ENCODE measurements around the gene TRPM1. TPM values are rescaled to one million over a fixed set of nuclear protein-coding genes. Genes with fewer than 3 reads are reported as not detected.

TRPM1 gene
- total RNA-seq, 1 donor from 2014 or later: not detected

DNA sequence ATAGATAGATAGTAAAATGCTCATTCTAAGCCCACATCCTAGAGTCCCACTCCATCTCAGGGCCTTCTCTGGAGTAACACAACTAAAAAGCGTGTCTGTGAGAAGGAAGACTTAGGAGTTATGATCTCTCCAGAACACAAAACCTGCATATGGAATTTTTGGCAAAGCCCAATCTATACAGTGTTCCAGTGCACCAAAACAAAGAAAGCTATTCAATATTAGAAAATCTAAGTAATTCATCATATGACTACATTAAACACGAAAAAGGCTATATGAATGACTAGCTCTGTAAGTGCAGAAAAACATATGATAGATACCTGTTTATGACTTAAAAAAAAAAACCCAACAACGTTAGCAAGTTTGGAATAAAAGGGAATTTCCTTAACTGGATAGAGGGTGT, 137.8 kb downstream of the TRPM1 start:
- no peak overlapping the region for H3K27ac ChIP-seq
- H3K4me1 ChIP-seq: no peaks in the 10 kb centered on the region
- intact Hi-C loops (cut with DNase I): no loop called here
- peaks cover 9 to 34% of the 10 kb centered on the region in 2 donors for H3K36me3 ChIP-seq
- H3K9me3 ChIP-seq: no peaks in the 10 kb centered on the region
- H3K4me3 ChIP-seq: no peak overlapping the region
- no peaks in the 10 kb centered on the region for H3K27me3 ChIP-seq
- no peak for DNase-seq (ENCODE audit: low spot score in 2 of 2)
- TF ChIP-seq, protein P1, sequence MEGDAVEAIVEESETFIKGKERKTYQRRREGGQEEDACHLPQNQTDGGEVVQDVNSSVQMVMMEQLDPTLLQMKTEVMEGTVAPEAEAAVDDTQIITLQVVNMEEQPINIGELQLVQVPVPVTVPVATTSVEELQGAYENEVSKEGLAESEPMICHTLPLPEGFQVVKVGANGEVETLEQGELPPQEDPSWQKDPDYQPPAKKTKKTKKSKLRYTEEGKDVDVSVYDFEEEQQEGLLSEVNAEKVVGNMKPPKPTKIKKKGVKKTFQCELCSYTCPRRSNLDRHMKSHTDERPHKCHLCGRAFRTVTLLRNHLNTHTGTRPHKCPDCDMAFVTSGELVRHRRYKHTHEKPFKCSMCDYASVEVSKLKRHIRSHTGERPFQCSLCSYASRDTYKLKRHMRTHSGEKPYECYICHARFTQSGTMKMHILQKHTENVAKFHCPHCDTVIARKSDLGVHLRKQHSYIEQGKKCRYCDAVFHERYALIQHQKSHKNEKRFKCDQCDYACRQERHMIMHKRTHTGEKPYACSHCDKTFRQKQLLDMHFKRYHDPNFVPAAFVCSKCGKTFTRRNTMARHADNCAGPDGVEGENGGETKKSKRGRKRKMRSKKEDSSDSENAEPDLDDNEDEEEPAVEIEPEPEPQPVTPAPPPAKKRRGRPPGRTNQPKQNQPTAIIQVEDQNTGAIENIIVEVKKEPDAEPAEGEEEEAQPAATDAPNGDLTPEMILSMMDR (IDR thresholded peaks at IDR 0.05): no peak

DNA sequence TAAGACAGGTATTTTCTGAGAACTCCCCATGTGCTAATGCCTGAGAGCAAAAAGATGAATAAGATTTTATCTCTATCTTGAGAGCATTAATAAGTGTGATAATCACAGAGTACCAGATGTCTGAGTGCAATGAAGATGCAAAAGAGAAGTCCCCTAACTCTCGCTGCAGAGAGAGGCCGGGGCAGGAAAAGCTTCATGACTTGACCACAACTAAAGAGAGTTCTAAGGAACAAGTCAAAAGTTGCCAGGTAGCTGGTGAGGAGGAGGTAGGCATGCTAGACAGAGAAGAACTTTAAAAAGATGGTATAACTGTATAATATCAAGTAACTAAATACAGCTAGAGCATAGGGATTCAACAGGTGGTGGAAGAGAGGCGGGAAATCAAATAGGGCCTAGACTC, 138.9 kb downstream of the TRPM1 start:
- TF ChIP-seq, protein P1 (IDR thresholded peaks at IDR 0.05): no peak
- Histone ChIP-seq H3K4me1 (no peaks in the 10 kb centered on the region), H3K36me3 (peaks cover 17 to 44% of the 10 kb centered on the region in 2 donors), H3K27ac (no peak overlapping the region), H3K27me3 (no peaks in the 10 kb centered on the region), H3K9me3 (no peaks in the 10 kb centered on the region), H3K4me3 (no peak overlapping the region)
- intact Hi-C loops (cut with DNase I): no loop called here
- DNase-seq (ENCODE audit: low spot score in 2 of 2): no peak

DNA sequence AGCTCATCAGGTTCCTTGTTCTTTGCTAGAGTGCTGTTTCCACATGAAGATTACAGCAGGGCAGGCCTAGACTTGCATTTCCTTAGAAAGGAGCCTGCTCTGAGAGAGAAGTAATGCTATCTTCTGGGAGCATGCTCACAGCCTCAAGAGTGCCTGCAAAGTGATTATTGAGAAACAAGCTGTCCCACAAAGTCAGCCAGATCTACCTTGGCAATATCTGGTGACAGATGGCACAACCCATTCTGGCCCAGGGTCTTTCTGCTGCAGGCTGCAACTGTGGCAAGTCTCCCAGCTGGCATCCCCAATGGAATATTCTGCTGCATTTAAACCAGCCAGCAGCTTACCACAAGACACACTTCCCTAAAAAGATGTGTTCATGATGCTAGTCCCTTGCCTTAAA, 139.4 kb downstream of the TRPM1 start:
- Histone ChIP-seq H3K36me3 (peaks cover 21 to 50% of the 10 kb centered on the region in 2 donors), H3K4me1 (no peaks in the 10 kb centered on the region), H3K27me3 (no peaks in the 10 kb centered on the region), H3K4me3 (no peak overlapping the region), H3K9me3 (no peaks in the 10 kb centered on the region), H3K27ac (no peak overlapping the region)
- intact Hi-C loops (cut with DNase I): no loop called here
- TF ChIP-seq, protein P1 (IDR thresholded peaks at IDR 0.05): no peak
- DNase-seq (ENCODE audit: low spot score in 2 of 2): no peak

DNA sequence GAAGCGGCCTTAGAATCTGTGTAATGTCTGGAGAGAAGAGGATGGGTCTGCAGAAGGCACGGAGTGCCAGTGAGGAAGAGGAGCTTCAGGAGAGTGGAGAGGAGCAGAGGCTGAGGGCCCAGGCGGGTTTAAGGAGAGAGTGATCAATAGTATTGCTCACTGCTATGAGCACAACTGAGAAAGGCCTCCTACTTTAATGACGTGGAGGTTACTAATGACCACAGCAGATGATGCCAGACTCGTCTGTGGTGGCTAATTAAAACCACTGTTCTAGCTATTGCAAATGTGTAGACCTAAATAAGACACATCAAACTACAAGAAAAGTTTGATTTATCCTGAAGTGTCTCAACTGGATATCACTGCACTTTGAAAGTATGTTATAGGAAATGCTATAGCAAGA, 143.3 kb downstream of the TRPM1 start:
- no peak for DNase-seq (ENCODE audit: low spot score in 2 of 2)
- Histone ChIP-seq H3K4me1 (no peaks in the 10 kb centered on the region), H3K27ac (no peak overlapping the region), H3K4me3 (no peak overlapping the region), H3K27me3 (no peaks in the 10 kb centered on the region), H3K9me3 (no peaks in the 10 kb centered on the region), H3K36me3 (peaks cover 35 to 73% of the 10 kb centered on the region in 2 donors)
- intact Hi-C loops (cut with DNase I): no loop called here
- TF ChIP-seq, protein P1 (IDR thresholded peaks at IDR 0.05): no peak

DNA sequence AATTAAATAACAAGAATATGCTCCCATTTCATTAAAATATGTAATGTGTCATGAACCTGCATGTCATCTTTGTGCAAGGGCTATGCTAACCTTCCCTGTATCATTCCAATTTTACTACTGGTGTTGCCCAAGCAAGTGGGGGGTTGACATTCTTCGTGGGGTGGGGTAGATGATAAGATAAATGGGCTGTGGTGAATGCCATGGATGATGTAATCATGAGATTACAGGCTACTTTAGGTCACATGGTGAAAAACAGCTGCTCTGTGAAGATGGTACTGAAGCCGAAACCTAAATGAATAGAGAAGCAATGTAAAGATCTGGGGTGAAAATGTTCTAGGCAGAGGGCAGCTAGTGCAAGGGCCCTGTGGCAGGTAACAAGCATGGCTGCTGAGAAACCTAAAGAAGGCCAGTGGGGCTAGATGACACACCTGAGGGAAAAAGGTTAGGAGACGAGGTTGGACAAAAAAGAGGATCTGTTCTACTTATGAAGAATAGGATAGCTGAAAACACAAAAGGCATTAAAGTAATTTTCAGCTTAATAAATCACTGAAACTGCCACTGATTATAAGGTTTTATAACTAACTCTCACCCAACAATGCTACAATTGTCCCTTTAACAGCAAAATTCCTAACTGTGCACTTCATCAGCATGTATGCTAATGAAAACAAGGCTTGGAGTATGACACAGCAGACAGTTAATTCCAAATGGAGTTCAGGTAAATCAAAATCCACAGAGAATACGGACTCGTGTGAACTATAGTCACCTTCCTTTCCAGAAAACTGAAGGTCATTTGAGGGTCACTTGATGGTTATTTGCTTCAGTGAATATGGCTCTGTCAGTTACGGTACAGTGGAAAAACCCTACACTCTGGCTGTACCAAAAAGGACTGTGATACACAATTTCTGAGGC, 145.1 kb downstream of the TRPM1 start:
- Histone ChIP-seq H3K4me1 (no peaks in the 10 kb centered on the region), H3K4me3 (no peak overlapping the region), H3K36me3 (peaks cover 52 to 91% of the 10 kb centered on the region in 2 donors), H3K9me3 (no peaks in the 10 kb centered on the region), H3K27ac (no peak overlapping the region), H3K27me3 (no peaks in the 10 kb centered on the region)
- intact Hi-C loops (cut with DNase I): no loop called here
- DNase-seq (ENCODE audit: low spot score in 2 of 2): no peak
- TF ChIP-seq, protein P1 (IDR thresholded peaks at IDR 0.05): no peak

All from ascending aorta (tissue), 2 donors.